H1 (cell line): ENCODE results near the gene VWF.
A peak's percentile ranks its signal among the peaks of the same experiment; 100 is the strongest.

Experiments used
- CHD2 ChIP-seq: IDR thresholded peaks from 2 replicates; pipeline ENCODE4 v1.6.1; 2012; ENCODE audit warnings: low read length, improper control_type of control experiment
- CTCF ChIP-seq, 3 experiments: IDR thresholded peaks; 1 replicate in 2 of 3; 2 replicates in 1 of 3; pipeline versions ENCODE4 v1.5.1 to v1.6.1; 2011; ENCODE audit warnings: low read length in 3 of 3, mild to moderate bottlenecking in 3 of 3, inconsistent platforms in 2 of 3, low read depth in 1 of 3, moderate library complexity in 1 of 3; ENCODE audit not compliant: insufficient read depth in 1 of 3; ENCODE audit errors: control extremely low read depth in 1 of 3
- E2F6 ChIP-seq: IDR thresholded peaks from 2 replicates; pipeline ENCODE4 v1.6.1; 2012; ENCODE audit warnings: inconsistent platforms
- EZH2 ChIP-seq: fragments of 200-600 bp; sonication (generic); IDR thresholded peaks from 2 replicates; pipeline ENCODE4 v1.7.1; 2012; ENCODE audit warnings: low read depth, mild to moderate bottlenecking, moderate library complexity, low read length, inconsistent platforms; ENCODE audit not compliant: severe bottlenecking
- GABPA ChIP-seq: IDR thresholded peaks from 2 replicates; pipeline ENCODE4 v1.6.1; 2011; ENCODE audit warnings: mild to moderate bottlenecking, low read length, moderate library complexity, borderline replicate concordance; ENCODE audit not compliant: insufficient read depth
- POLR2A ChIP-seq, 2 experiments: IDR thresholded peaks; 1 replicate in 1 of 2; 2 replicates in 1 of 2; pipeline ENCODE4 v1.6.1; 2011; ENCODE audit warnings: low read depth in 2 of 2, low read length in 2 of 2, mild to moderate bottlenecking in 2 of 2; ENCODE audit errors: control extremely low read depth in 1 of 2
- POLR2AphosphoS5 ChIP-seq: IDR thresholded peaks from 2 replicates; pipeline ENCODE4 v1.6.1; 2011; ENCODE audit warnings: low read depth, low read length
- RAD21 ChIP-seq, 2 experiments: IDR thresholded peaks in 1 of 2; conservative IDR thresholded peaks in 1 of 2; 2 replicates each; pipeline ENCODE4 v1.6.1; 2011; ENCODE audit warnings: low read depth in 2 of 2, low read length in 2 of 2, improper control_type of control experiment in 1 of 2, inconsistent platforms in 1 of 2, mild to moderate bottlenecking in 1 of 2, moderate library complexity in 1 of 2

GRCh38 chr12:6074979-6075585, 49.4 kb downstream of the VWF start:
- TF ChIP-seq POLR2AphosphoS5, result no peak
- no peak for TF ChIP-seq CTCF (IDR thresholded peaks at IDR 0.05; ENCODE audit: control extremely low read depth in 1 of 3, insufficient read depth in 1 of 3, low read depth in 1 of 3, low read length in 3 of 3)
- TF ChIP-seq RAD21 (IDR thresholded peaks at IDR 0.05 in 1 of 2, conservative IDR thresholded peaks at IDR 0.05 in 1 of 2; ENCODE audit: low read depth in 2 of 2, low read length in 2 of 2), result peak in 1 of 2 experiments; percentile 26; a peak in 1 of 4 replicates
- no peak for TF ChIP-seq GABPA
- peak; percentile 32; the same call in 1 of the 2 replicates for TF ChIP-seq E2F6
- no peak for TF ChIP-seq POLR2A (IDR thresholded peaks at IDR 0.05; ENCODE audit: control extremely low read depth in 1 of 2, low read depth in 2 of 2, low read length in 2 of 2)
- no peak for TF ChIP-seq EZH2
- TF ChIP-seq CHD2, result no peak
